CD4-positive, alpha-beta T cell treated with Interleukin-12 subunit alpha and Interleukin-12 subunit beta, for 1 hour (primary cell): ENCODE measurements around the gene PCCA.

Experiments used
- DNase-seq: peaks from one replicate; pipeline ENCODE4 v3.0.0-alpha.2; 2020

Gene PCCA

DNA sequence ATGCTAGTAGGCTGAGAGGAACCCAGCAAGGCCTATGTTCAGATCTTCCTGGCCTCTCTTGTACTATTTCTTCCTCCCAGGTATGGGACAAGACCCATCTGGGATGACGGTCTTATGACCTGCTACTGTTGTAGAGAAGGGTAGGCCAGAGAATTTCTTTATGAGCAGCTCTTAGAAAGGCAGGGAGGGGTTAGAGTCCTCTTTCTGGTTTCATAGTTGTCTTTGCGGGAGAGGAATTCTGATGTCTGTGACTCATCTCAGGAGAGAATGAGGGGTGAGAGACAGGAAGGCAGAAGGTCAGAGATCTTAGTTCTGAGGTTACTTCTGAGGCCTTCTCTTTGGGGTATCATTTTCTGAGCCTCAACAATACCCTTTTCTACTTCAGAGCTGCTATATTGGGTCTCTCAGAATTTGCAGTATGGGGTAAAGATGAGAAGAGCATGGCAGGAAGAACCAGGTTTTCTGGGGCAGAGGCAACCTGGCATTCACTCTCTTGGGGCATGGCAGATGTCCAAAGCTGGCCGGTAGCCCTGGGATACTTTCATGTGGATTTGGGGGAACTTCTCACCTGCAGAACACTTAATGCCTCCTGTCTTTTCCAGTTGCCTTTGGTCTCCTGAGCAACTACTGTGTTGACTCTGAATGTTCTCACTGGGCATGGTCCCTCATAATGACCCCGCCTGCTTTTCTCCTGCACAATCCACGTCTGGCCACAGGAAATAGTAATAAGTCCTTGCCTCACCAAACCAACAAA lies 345.3 kb downstream of the PCCA start:
- no peak for DNase-seq

DNA sequence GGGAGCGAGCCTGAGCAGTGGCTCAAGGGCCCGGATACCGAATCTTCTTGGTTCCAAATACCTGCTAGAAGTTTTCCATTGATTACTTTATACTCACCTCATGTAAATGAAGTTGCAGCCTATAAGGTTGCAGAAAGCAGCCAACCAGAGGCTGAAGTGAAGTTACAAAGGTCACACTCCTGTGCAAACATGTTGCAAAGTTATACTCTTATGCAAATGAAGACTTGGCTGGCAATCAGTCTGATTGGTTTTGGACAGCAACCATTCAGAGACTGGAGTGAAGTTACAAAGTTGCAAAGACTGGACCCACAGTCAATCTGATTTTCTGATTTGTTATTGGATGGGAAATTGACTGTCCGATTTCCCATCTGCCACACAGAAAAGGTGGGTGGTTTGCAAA lies 347.2 kb downstream of the PCCA start:
- DNase-seq, result no peak

- DNase-seq, result no peak
Observed at GRCh38 chr13:100438059-100438788, 349.3 kb downstream of the PCCA start.

DNA sequence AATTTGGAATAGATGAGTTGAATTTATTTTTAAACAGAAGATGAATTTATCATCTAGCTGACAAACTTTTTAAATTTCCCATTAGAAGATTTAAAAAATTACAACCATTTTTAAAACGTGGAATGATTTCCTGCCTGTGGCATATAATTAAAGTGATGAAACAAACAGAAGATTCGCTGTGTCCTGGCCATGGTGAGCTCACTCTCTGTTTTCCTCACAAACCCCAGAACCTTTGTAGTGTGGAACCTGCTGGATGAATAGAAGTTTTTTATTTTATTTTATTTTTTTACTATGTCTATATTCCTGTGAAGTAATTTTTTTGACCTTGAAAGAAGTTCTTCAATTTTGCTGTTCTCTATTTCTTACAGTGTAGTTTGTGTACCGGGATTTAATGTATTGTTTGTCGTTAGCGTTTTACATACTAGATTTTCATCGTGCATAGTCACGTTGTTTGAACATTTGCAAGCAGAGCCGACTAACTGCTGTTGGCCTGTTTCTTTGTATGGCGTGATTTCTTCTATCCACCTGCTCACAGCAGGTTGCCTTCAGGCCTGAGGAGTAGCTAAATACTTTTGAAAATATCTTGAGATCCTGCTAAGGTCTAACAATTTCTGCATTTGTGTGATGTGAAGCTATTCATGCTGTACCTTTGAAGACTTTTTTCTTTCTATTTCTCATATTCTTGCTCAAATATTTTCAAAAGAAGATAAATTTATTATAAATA lies 350.5 kb downstream of the PCCA start:
- no peak for DNase-seq

DNA sequence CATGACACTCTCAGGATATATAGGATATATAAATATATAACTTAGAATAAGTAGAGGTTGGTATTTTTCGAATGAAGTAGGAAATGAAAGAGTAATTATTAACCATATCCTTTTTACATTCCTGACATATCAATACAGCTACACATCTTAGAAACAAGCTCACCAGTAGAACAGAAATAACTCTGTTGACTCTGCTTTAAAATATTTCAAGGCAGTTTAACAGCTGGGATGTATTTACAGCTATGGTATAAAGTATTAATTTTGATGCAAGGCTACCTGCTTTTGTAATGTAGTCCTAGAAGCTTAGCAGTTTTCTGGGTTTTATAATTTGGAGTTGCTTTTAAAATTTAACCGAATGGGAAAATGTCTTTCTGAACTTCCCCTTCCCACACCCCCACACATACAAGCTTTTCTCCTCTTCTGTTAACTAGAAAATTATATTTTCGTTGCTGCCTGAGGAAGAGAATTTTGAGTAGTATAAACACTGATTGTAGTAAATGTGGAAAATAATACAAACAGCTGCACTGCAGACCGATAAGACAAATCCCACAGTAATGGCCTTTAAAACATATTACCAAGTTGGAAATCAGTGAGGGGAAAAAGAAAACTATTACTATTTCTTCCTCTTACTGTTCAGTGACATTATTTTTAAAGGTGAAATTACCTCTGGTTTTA lies 352.0 kb downstream of the PCCA start:
- no peak for DNase-seq

DNA sequence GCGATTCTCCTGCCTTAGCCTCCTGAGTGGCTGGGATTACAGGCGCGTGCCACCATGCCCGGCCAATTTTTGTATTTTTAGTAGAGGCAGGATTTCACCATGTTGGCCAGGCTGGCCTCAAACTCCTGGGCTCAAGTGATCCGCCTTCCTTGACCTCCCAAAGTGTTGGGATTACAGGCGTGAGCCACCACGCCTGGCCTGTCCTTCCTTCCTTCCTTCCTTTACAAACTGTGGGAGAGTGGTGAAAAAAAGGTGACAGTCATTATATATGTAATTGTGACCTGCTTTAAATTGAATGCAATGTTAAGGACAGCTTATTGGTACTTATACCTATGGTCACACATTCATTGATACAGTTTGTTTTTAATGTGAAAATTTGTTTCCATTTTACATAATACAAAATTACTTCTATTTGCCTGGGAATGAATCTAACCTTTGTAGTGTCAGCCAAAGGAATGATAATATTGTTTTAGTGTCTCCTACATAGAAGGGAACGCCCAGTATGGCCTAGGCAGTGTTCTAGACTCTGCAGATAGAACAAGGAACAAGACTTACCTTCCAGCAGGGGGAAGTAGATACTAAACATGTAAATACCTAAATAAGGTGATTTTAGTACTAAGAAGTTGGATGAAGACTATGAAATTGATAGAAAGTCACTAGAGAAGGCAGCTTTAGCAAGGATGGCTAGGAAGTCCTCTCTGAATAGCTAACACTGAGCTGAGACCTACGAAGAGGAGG lies 353.4 kb downstream of the PCCA start:
- DNase-seq, result no peak

- no peak for DNase-seq
Observed at GRCh38 chr13:100443278-100443997, 354.5 kb downstream of the PCCA start.

DNA sequence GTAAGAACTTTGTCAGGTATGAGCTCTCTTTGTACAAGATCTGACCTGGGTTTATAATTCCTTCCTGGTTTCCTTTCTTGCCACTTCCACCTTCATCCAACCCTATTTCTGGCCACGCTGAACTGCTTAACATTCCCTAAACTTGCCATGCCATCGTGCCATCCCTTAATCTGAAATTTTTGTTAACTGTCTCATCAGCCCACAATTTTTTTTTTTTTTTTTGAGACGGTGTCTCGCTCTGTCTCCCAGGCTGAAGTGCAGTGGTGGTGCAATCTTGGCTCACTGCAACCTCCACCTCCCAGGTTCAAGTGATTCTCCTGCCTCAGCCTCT lies 355.1 kb downstream of the PCCA start:
- no peak for DNase-seq

- no peak for DNase-seq
Observed at GRCh38 chr13:100447831-100448230, 358.9 kb downstream of the PCCA start.

DNA sequence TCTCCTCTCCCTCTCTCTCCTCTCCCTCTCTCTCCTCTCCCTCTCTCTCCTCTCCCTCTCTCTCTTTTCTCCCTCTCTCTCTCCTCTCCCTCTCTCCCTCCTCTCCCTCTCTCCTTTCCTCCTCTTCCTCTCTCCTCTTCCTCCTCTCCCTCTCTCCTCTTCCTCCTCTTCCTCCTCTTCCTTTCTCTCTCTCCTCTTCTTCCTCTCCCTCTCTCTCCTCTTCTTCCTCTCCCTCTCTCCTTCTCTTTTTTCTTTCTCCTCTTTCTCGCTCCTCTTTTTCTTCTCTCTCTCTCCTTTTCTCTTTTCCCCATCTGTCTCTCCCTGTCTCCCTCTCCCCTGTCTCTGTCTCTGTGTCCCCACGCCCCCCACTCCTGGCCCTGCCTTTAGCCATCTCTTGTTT lies 363.0 kb downstream of the PCCA start:
- DNase-seq, result no peak

GRCh38 chr13:100454876-100455275 lies 366.0 kb downstream of the PCCA start:
- no peak for DNase-seq

- DNase-seq, result no peak
Observed at GRCh38 chr13:100458673-100459072, 369.8 kb downstream of the PCCA start.

- DNase-seq, result no peak
Observed at GRCh38 chr13:100459747-100460146, 370.9 kb downstream of the PCCA start.

DNA sequence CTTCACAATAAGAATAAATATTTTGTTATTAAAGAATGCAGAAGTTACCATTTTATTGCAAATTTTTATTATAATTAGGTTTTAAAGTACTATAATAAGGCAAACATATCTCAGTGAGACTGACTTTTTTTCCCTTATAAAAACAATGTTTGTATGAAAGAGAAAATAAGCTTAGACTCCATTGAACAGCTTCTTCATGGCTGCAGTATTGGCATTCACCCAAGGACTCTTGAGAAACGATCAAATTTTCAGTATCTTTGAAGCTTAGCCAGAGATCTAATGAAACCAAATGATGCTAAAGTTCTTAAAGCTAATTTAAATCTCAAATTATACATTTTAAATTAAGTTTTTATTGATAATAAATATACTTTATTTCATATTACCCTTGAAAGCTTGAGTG lies 371.4 kb downstream of the PCCA start:
- no peak for DNase-seq

GRCh38 chr13:100460791-100461190 lies 371.9 kb downstream of the PCCA start:
- no peak for DNase-seq

- no peak for DNase-seq
Observed at GRCh38 chr13:100461309-100462030, 372.6 kb downstream of the PCCA start.

GRCh38 chr13:100464006-100464405 lies 375.1 kb downstream of the PCCA start:
- no peak for DNase-seq

DNA sequence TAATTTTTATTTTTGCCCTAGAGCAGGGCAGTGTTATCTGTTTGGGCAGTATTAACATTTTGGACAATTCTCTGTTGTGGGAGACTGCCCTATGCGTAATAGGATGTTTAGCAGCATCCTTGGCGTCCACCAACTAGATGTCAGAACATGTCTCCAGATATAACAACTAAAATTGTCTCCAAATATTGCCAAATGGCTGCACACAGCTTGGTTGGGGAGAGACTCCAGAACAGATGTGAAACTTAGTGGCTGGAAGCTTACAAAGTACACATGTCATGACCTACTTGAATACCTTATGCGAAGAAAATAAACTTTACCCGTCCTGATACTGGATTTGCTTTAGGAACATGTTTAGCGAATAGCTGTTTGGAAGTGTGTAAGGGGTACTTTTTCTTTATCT lies 376.7 kb downstream of the PCCA start:
- no peak for DNase-seq

GRCh38 chr13:100470866-100471505 lies 382.1 kb downstream of the PCCA start:
- DNase-seq, result no peak

DNA sequence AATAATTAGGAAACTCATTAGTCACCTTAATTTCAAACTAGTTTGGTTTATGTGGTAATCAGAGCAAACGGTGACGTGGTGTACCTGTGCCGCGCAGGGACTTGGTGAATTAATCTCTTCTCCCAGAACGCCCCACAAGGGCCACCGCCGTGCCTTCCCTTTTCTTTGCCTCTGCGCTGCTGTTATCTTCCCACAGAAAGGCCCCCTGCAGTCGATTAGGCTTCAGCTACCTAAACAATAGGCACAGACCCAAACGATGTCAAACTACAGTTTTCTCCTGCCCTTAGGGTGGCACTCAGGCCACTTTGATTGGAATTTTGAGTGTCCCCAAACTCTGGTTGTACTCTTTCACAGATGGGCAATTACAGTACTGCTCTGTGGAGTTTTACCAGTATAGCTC lies 384.2 kb downstream of the PCCA start:
- DNase-seq, result no peak

GRCh38 chr13:100473501-100474044 lies 384.7 kb downstream of the PCCA start:
- DNase-seq, result no peak
